GM23338 (cell line): ENCODE data around the gene ABCD1. TPM values are rescaled to one million over a fixed set of nuclear protein-coding genes. Genes with fewer than 3 reads are reported as not detected.

Experiments
- ATAC-seq: fragments of 200-7000 bp; cut with Tn5 transposase; 3 replicates; pipeline ENCODE4 v1.9.1; 2020
- DNase-seq: peaks from one replicate; pipeline ENCODE4 v3.0.0-alpha.2; 2015; ENCODE audit warnings: low spot score
- H2AFZ ChIP-seq: fragments of 200-600 bp; sonication (generic); 2 replicates; pipeline ENCODE4 v1.8.0; 2016; ENCODE audit warnings: antibody characterized with exemption, mild to moderate bottlenecking, moderate library complexity
- H3F3A ChIP-seq: fragments of 200-600 bp; sonication (generic); replicated peaks from 2 replicates; pipeline ENCODE4 v1.8.0; 2017; ENCODE audit warnings: antibody characterized with exemption, mixed run types, low read depth
- H3K27ac ChIP-seq: fragments of 200-600 bp; sonication (generic); 2 replicates; pipeline ENCODE4 v1.6.1; 2016; ENCODE audit warnings: low read depth
- H3K27me3 ChIP-seq: fragments of 200-600 bp; sonication (generic); 2 replicates; pipeline ENCODE4 v1.8.0; 2016; ENCODE audit warnings: mild to moderate bottlenecking, mixed run types, moderate library complexity; ENCODE audit not compliant: insufficient read depth
- H3K36me3 ChIP-seq: fragments of 200-600 bp; sonication (generic); 2 replicates; pipeline ENCODE4 v1.8.0; 2016; ENCODE audit warnings: mild to moderate bottlenecking; ENCODE audit not compliant: insufficient read depth
- H3K4me1 ChIP-seq: fragments of 200-600 bp; sonication (generic); 2 replicates; pipeline ENCODE4 v1.8.0; 2016; ENCODE audit warnings: mild to moderate bottlenecking, moderate library complexity; ENCODE audit not compliant: insufficient read depth
- H3K4me2 ChIP-seq: fragments of 200-600 bp; sonication (generic); 2 replicates; pipeline ENCODE4 v1.7.1; 2017; ENCODE audit warnings: mixed run types
- H3K4me3 ChIP-seq: fragments of 200-600 bp; sonication (generic); 2 replicates; pipeline ENCODE4 v1.6.1; 2016; ENCODE audit warnings: mixed run types
- H3K79me2 ChIP-seq: fragments of 200-600 bp; sonication (generic); replicated peaks from 2 replicates; pipeline ENCODE4 v1.8.0; 2017; ENCODE audit warnings: mild to moderate bottlenecking; ENCODE audit not compliant: insufficient read depth
- H3K9me2 ChIP-seq: fragments of 200-600 bp; sonication (generic); 2 replicates; pipeline ENCODE4 v1.8.0; 2017; ENCODE audit not compliant: insufficient read depth
- H4K20me1 ChIP-seq: fragments of 200-600 bp; sonication (generic); replicated peaks from 2 replicates; pipeline ENCODE4 v1.8.0; 2017; ENCODE audit warnings: mild to moderate bottlenecking; ENCODE audit not compliant: insufficient read depth
- H3K27ac Mint-ChIP-seq: 2 replicates; pipeline ENCODE4 v1.8.0; 2020; ENCODE audit warnings: inconsistent platforms, mild to moderate bottlenecking, moderate library complexity, mixed read lengths
- H3K27me3 Mint-ChIP-seq: 3 replicates; pipeline ENCODE4 v1.8.0; 2022; ENCODE audit warnings: low read depth, mild to moderate bottlenecking, moderate library complexity, mixed read lengths, inconsistent platforms; ENCODE audit not compliant: insufficient read depth, poor library complexity
- H3K36me3 Mint-ChIP-seq: 3 replicates; pipeline ENCODE4 v1.8.0; 2021; ENCODE audit warnings: low read depth, mild to moderate bottlenecking, inconsistent platforms, moderate library complexity, mixed read lengths
- H3K4me1 Mint-ChIP-seq: 3 replicates; pipeline ENCODE4 v1.8.0; 2020; ENCODE audit warnings: mild to moderate bottlenecking, inconsistent platforms, mixed read lengths
- H3K4me3 Mint-ChIP-seq: 3 replicates; pipeline ENCODE4 v1.8.0; 2021; ENCODE audit warnings: moderate library complexity, mild to moderate bottlenecking, inconsistent platforms, mixed read lengths
- H3K9me3 Mint-ChIP-seq: 3 replicates; pipeline ENCODE4 v1.8.0; 2020; ENCODE audit warnings: moderate library complexity, mild to moderate bottlenecking, inconsistent platforms, mixed read lengths
- CREB1 ChIP-seq: fragments of 250-450 bp; sonication (Bioruptor Pico); IDR thresholded peaks from 2 replicates; pipeline ENCODE4 v1.5.0; 2020; ENCODE audit warnings: low read depth, mild to moderate bottlenecking, moderate library complexity
- CTCF ChIP-seq, 2 experiments: fragments of 200-600 bp in 1 of 2; sonication (generic) in 1 of 2; conservative IDR thresholded peaks; 2 replicates each; pipeline versions ENCODE4 v1.5.1 to v1.6.1; 2016 to 2017; ENCODE audit warnings: antibody characterized with exemption in 2 of 2, low read depth in 2 of 2, mild to moderate bottlenecking in 2 of 2, moderate library complexity in 1 of 2
- ETS1 ChIP-seq: IDR thresholded peaks from 2 replicates; pipeline ENCODE4 v1.6.1; 2016; ENCODE audit warnings: antibody characterized with exemption
- EZH2 ChIP-seq: fragments of 200-600 bp; sonication (generic); IDR thresholded peaks from one replicate; pipeline ENCODE4 v1.8.0; 2017; ENCODE audit warnings: antibody characterized with exemption, mild to moderate bottlenecking, low read depth; ENCODE audit not compliant: unreplicated experiment
- EZH2phosphoT487 ChIP-seq: fragments of 200-600 bp; sonication (generic); IDR thresholded peaks from one replicate; pipeline ENCODE4 v1.8.1; 2018; ENCODE audit warnings: antibody characterized with exemption; ENCODE audit not compliant: unreplicated experiment
- JUNB ChIP-seq: IDR thresholded peaks from one replicate; pipeline ENCODE4 v1.6.1; 2016; ENCODE audit warnings: antibody characterized with exemption; ENCODE audit not compliant: unreplicated experiment
- NANOG ChIP-seq: IDR thresholded peaks from 2 replicates; pipeline ENCODE4 v1.6.1; 2016; ENCODE audit warnings: antibody characterized with exemption, borderline replicate concordance
- POLR2AphosphoS5 ChIP-seq: IDR thresholded peaks from 2 replicates; pipeline ENCODE4 v1.6.1; 2016; ENCODE audit warnings: antibody characterized with exemption, low read depth
- REST ChIP-seq: IDR thresholded peaks from one replicate; pipeline ENCODE4 v1.6.1; 2018; ENCODE audit warnings: antibody characterized with exemption; ENCODE audit not compliant: unreplicated experiment
- STAT1 ChIP-seq: IDR thresholded peaks from one replicate; pipeline ENCODE4 v1.6.1; 2016; ENCODE audit warnings: antibody characterized with exemption; ENCODE audit not compliant: unreplicated experiment
- ZNF114 ChIP-seq: fragments of 250-450 bp; sonication (Bioruptor Pico); IDR thresholded peaks from 2 replicates; pipeline ENCODE4 v1.5.0; 2020; ENCODE audit warnings: mild to moderate bottlenecking, moderate library complexity
- ZNF331 ChIP-seq: fragments of 250-450 bp; sonication (Bioruptor Pico); IDR thresholded peaks from 2 replicates; pipeline ENCODE4 v1.5.0; 2020; ENCODE audit warnings: low read depth, mild to moderate bottlenecking, moderate library complexity
- ZNF462 ChIP-seq: fragments of 250-450 bp; sonication (Bioruptor Pico); IDR thresholded peaks from 2 replicates; pipeline ENCODE4 v1.5.0; 2020; ENCODE audit warnings: mild to moderate bottlenecking, moderate library complexity
- polyA plus RNA-seq: library from polyadenylated mRNA; unstranded; fragments of >200 nt; fragmentation: Nextera tagmentation; extraction: Ambion mirVana; gene quantifications from 2 replicates; pipeline ENCODE4 v1.2.1, GENCODE V29; 2016
- total RNA-seq: library from RNA; depleted of rRNA; stranded (reverse); fragments of >200 nt; shearing (Covaris generic); gene quantifications from 2 replicates; pipeline ENCODE4 v1.2.3, GENCODE V29; 2014

Gene ABCD1
- total and polyA plus RNA-seq, 2 experiments from 2014 or later: 2.4 to 8.9 TPM

GRCh38 chrX:153700376-153700945, 24.2 kb upstream of the ABCD1 start:
- H3K27me3 ChIP-seq: no peaks in the 10 kb centered on the region
- H3F3A ChIP-seq: no peaks in the 10 kb centered on the region
- no peak overlapping the region for H2AFZ ChIP-seq
- no peaks in the 10 kb centered on the region for H3K9me3 Mint-ChIP-seq
- no peaks in the 10 kb centered on the region for H3K36me3 ChIP-seq
- no peaks in the 10 kb centered on the region for H3K79me2 ChIP-seq
- peaks cover 3% of the 10 kb centered on the region; the same call in 2 of the 3 replicates for H3K4me1 Mint-ChIP-seq
- DNase-seq (no peak), ATAC-seq (no peak)
- no peaks in the 10 kb centered on the region for H4K20me1 ChIP-seq
- H3K4me3 Mint-ChIP-seq: no peak overlapping the region
- no peak for TF ChIP-seq POLR2AphosphoS5
- no peak for TF ChIP-seq NANOG
- no peak for TF ChIP-seq ZNF462
- TF ChIP-seq STAT1: no peak
- no peak for TF ChIP-seq ETS1
- no peak for TF ChIP-seq ZNF331 (CRISPR knock-in tag)
- TF ChIP-seq CREB1: no peak
- TF ChIP-seq REST: no peak
- TF ChIP-seq EZH2: no peak
- no peak for TF ChIP-seq EZH2phosphoT487
- TF ChIP-seq JUNB: no peak
- TF ChIP-seq CTCF (conservative IDR thresholded peaks at IDR 0.05; ENCODE audit: low read depth in 2 of 2): no peak
- no peak for TF ChIP-seq ZNF114 (CRISPR knock-in tag)
- H3K4me2 ChIP-seq: no peak overlapping the region
- no peak overlapping the region for H3K27ac Mint-ChIP-seq
- H3K4me3 ChIP-seq: no peak overlapping the region
- H3K27me3 Mint-ChIP-seq: peaks cover 9% of the 10 kb centered on the region
- no peaks in the 10 kb centered on the region for H3K9me2 ChIP-seq
- no peak overlapping the region for H3K27ac ChIP-seq
- no peaks in the 10 kb centered on the region for H3K4me1 ChIP-seq
- H3K36me3 Mint-ChIP-seq: peaks cover 35% of the 10 kb centered on the region
